Bronchial epithelial cell (primary cell): ENCODE data around the gene PCNP. TPM values are rescaled to one million over a fixed set of nuclear protein-coding genes. Genes with fewer than 3 reads are reported as not detected.

Source experiments
- DNase-seq: peaks from one replicate; pipeline ENCODE4 v3.0.0-alpha.2; 2010; ENCODE audit warnings: low read depth
- FAIRE-seq: peaks from 2 replicates; lab custom pipeline; 2011; peaks lifted over from hg19 to GRCh38; lab: Jason Lieb, UNC
- H3K27me3 ChIP-seq: 2 replicates; pipeline ENCODE4 v1.5.1; 2011; ENCODE audit warnings: low read length; ENCODE audit not compliant: control insufficient read depth, insufficient read depth
- H3K36me3 ChIP-seq: 2 replicates; pipeline ENCODE4 v1.5.1; 2011; ENCODE audit warnings: low read length; ENCODE audit not compliant: control insufficient read depth, insufficient read depth
- H3K4me3 ChIP-seq: 2 replicates; pipeline ENCODE4 v1.5.1; 2011; ENCODE audit warnings: mild to moderate bottlenecking, low read depth, low read length, control low read depth
- CTCF ChIP-seq: IDR thresholded peaks from 2 replicates; pipeline ENCODE4 v1.5.1; 2011; ENCODE audit warnings: mild to moderate bottlenecking, moderate library complexity, low read length, control low read depth, inconsistent platforms; ENCODE audit not compliant: insufficient read depth, severe bottlenecking
- total RNA-seq: library from RNA; depleted of rRNA; stranded (reverse); fragments of >200 nt; gene quantifications from 2 replicates; pipeline ENCODE4 v1.2.1, GENCODE V29; 2014

The PCNP gene
- total RNA-seq, 1 donor from 2014 or later = 167 TPM

DNA sequence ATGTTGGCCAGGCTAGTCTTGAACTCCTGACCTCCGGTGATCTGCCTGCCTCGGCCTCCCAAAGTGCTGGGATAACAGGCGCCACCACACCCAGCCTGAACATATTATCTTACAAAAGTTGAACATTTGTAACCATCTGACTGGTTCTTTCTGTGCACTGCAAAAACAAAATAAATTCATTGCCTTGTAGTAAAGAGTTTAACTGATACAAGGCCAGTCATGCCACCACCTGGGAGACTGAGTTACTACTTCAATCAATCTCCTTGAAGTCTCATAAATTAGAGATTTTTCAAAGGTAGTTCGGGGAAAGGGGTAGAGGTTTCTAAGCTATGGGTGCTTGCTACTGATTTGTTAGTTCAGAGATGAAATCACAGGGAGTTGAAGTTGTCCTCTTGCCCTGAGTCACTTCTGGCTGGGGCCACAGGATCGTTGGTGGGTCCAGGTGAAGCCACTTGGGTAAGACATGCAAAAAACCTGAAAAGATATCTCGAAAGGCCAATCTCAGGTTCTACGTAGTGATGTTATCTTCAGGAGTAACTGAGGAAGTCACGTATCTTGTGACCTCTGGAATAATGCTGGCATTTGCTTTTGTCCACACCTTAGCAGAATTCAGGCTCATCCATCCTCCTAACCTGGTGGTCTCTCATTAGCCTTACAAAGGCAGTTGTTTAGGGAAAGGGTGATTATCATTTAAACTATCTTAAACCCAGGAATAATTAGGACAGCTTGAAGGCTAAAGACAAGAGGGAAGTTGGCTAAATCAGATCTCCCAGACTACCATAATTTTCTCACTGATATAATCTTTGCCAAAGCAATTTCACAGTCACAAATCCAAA is 69.2 kb downstream of the PCNP start:
- Histone ChIP-seq H3K27me3 (no peaks in the 10 kb centered on the region), H3K4me3 (no peak overlapping the region), H3K36me3 (no peaks in the 10 kb centered on the region)
- no peak for DNase-seq
- no peak for TF ChIP-seq CTCF
- no peak for FAIRE-seq

Other genes with a start within 250 kb of the PCNP start
- gene SENP7, start 61.0 kb upstream of the PCNP start, total RNA-seq = 5.8 and 7.3 TPM in 2 replicates
- gene TRMT10C, start 12.3 kb upstream of the PCNP start, total RNA-seq = 23.2 and 25.0 TPM in 2 replicates
- 30.3 and 34.2 TPM in 2 replicates for gene ZBTB11, start 103.0 kb downstream of the PCNP start, total RNA-seq
- gene RPL24, start 112.5 kb downstream of the PCNP start, total RNA-seq = 1,828 and 1,902 TPM in 2 replicates
- 12.0 and 13.4 TPM in 2 replicates for gene CEP97, start 150.4 kb downstream of the PCNP start, total RNA-seq
- 3.9 and 6.7 TPM in 2 replicates for gene NXPE3, start 205.0 kb downstream of the PCNP start, total RNA-seq